Caco-2 (cell line): Measurements from ENCODE around the gene MAST4. TPM values are rescaled to one million over a fixed set of nuclear protein-coding genes. Genes with fewer than 3 reads are reported as not detected.
"Not testable (repeated sequence)": the region's sequence is repeated elsewhere in the genome, so short reads cannot be mapped to it uniquely, and the experiment has no call there.

ENCODE experiments used
- BruUV-seq: library from RNA; stranded (reverse); fragments of 400-500 nt; replicated peaks from 2 replicates; lab custom pipeline; 2021; lab: Mats Ljungman, UMichigan
- CTCF ChIA-PET: fragments of 300-600 bp; sonication (Branson Sonifier 250); formaldehyde crosslinking; loops from one replicate; lab custom pipeline; 2022; ENCODE audit warnings: antibody characterized with exemption; lab: Charles Lee
- POLR2A ChIA-PET: fragments of 300-600 bp; sonication (Branson Sonifier 250); formaldehyde crosslinking; loops from one replicate; lab custom pipeline; 2022; ENCODE audit warnings: antibody characterized with exemption; lab: Charles Lee
- DNase-seq, 2 experiments: peaks; one replicate each; pipeline versions ENCODE4 v3.0.0 to v3.0.0-alpha.2; 2020 to 2022
- H3K27me3 ChIP-seq: replicated peaks from 2 replicates; pipeline ENCODE4 v1.6.0; 2011; ENCODE audit warnings: low read length; ENCODE audit not compliant: control insufficient read depth, insufficient read depth
- H3K36me3 ChIP-seq: 2 replicates; pipeline ENCODE4 v1.5.1; 2011; ENCODE audit warnings: low read length; ENCODE audit not compliant: control insufficient read depth, insufficient read depth
- H3K4me1 ChIP-seq: fragments of 250-450 bp; sonication (Bioruptor Pico); 2 replicates; pipeline ENCODE4 v1.5.1; 2020; ENCODE audit warnings: mild to moderate bottlenecking
- H3K4me3 ChIP-seq: 2 replicates; pipeline ENCODE4 v1.5.1; 2011; ENCODE audit warnings: low read depth, mild to moderate bottlenecking, control low read depth, low read length
- H3K9me3 ChIP-seq: fragments of 250-450 bp; sonication (Bioruptor Pico); 2 replicates; pipeline ENCODE4 v1.5.1; 2020; ENCODE audit warnings: mild to moderate bottlenecking, moderate library complexity
- H3K27ac Mint-ChIP-seq: one replicate; pipeline ENCODE4 v1.8.0; 2022; ENCODE audit warnings: mixed read lengths; ENCODE audit not compliant: unreplicated experiment
- H3K27me3 Mint-ChIP-seq: one replicate; pipeline ENCODE4 v1.8.0; 2022; ENCODE audit warnings: mixed read lengths; ENCODE audit not compliant: insufficient read depth, unreplicated experiment
- H3K36me3 Mint-ChIP-seq: one replicate; pipeline ENCODE4 v1.8.0; 2022; ENCODE audit warnings: mild to moderate bottlenecking, mixed read lengths; ENCODE audit not compliant: insufficient read depth, unreplicated experiment
- H3K4me1 Mint-ChIP-seq: one replicate; pipeline ENCODE4 v1.8.0; 2022; ENCODE audit warnings: low read depth, mixed read lengths; ENCODE audit not compliant: unreplicated experiment
- H3K4me3 Mint-ChIP-seq: one replicate; pipeline ENCODE4 v1.8.0; 2022; ENCODE audit warnings: mild to moderate bottlenecking, moderate library complexity, mixed read lengths; ENCODE audit not compliant: unreplicated experiment
- H3K9me3 Mint-ChIP-seq: one replicate; pipeline ENCODE4 v1.8.0; 2022; ENCODE audit warnings: mixed read lengths; ENCODE audit not compliant: unreplicated experiment
- intact Hi-C: fragments of 100-400 bp; cut with micrococcal nuclease; formaldehyde crosslinking; loops from one replicate; pipeline ENCODE4 v1.10.0; 2022; ENCODE audit not compliant: unreplicated experiment
- total RNA-seq: library from RNA; stranded (reverse); gene quantifications from 2 replicates; pipeline ENCODE4 v1.2.3, GENCODE V29; 2022
- TF ChIP-seq, protein P1 (sequence below), 2 experiments: fragments of 200-600 bp in 1 of 2; IDR thresholded peaks; 1 replicate in 1 of 2; 2 replicates in 1 of 2; pipeline versions ENCODE4 v1.5.1 to v1.8.0; 2011 to 2022; ENCODE audit warnings: antibody characterized with exemption in 1 of 2, control low read depth in 1 of 2, inconsistent platforms in 1 of 2, low read depth in 1 of 2, low read length in 1 of 2, mild to moderate bottlenecking in 1 of 2, moderate library complexity in 1 of 2; ENCODE audit not compliant: insufficient read depth in 1 of 2, severe bottlenecking in 1 of 2, unreplicated experiment in 1 of 2

MAST4 gene
- total RNA-seq, 1 experiment from 2014 or later = 17.8 TPM

- Histone ChIP-seq H3K4me1 (no peaks in the 10 kb centered on the region), H3K27me3 (no peaks in the 10 kb centered on the region), H3K9me3 (no peaks in the 10 kb centered on the region), H3K36me3 (no peaks in the 10 kb centered on the region), H3K4me3 (no peak overlapping the region)
- DNase-seq = no peak
- peaks cover 5% of the 10 kb centered on the region for H3K4me1 Mint-ChIP-seq
- no peak overlapping the region for H3K27ac Mint-ChIP-seq
- intact Hi-C loops = no loop called here
- CTCF ChIA-PET = no interaction called here
- H3K9me3 Mint-ChIP-seq = no peaks in the 10 kb centered on the region
- no peaks in the 10 kb centered on the region for H3K27me3 Mint-ChIP-seq
- no peak overlapping the region for H3K4me3 Mint-ChIP-seq
- POLR2A ChIA-PET = no interaction called here
- TF ChIP-seq, protein P1, sequence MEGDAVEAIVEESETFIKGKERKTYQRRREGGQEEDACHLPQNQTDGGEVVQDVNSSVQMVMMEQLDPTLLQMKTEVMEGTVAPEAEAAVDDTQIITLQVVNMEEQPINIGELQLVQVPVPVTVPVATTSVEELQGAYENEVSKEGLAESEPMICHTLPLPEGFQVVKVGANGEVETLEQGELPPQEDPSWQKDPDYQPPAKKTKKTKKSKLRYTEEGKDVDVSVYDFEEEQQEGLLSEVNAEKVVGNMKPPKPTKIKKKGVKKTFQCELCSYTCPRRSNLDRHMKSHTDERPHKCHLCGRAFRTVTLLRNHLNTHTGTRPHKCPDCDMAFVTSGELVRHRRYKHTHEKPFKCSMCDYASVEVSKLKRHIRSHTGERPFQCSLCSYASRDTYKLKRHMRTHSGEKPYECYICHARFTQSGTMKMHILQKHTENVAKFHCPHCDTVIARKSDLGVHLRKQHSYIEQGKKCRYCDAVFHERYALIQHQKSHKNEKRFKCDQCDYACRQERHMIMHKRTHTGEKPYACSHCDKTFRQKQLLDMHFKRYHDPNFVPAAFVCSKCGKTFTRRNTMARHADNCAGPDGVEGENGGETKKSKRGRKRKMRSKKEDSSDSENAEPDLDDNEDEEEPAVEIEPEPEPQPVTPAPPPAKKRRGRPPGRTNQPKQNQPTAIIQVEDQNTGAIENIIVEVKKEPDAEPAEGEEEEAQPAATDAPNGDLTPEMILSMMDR (IDR thresholded peaks at IDR 0.05; ENCODE audit: insufficient read depth in 1 of 2, low read depth in 1 of 2, low read length in 1 of 2, severe bottlenecking in 1 of 2, unreplicated experiment in 1 of 2) = no peak
- no TSS peak for BruUV-seq
- peaks cover 38% of the 10 kb centered on the region for H3K36me3 Mint-ChIP-seq
Observed at GRCh38 chr5:67120032-67120431, 523.8 kb downstream of the MAST4 start.

DNA sequence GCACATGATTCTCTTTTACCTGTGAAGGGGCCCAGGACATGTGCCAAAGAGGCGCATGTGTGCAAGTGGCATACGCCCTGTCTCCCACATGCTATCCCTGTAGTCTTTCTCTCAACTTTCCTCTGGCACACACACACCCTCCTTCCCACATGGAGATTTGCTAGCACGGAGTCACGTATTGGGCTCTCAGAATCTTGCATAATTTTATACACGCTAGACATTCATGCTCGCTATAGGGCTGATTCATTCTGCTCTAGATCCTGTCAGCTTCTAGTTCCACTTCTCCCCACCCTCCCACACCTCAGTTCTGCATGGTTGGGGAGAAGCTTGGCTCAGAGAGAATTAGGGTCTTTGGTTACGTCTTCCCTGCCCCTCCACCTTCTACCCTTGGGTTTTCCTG lies 527.6 kb downstream of the MAST4 start:
- H3K4me3 Mint-ChIP-seq = no peak overlapping the region
- intact Hi-C loops = no loop called here
- no peak overlapping the region for H3K4me3 ChIP-seq
- DNase-seq = no peak
- no peaks in the 10 kb centered on the region for H3K4me1 ChIP-seq
- no peaks in the 10 kb centered on the region for H3K9me3 ChIP-seq
- ChIA-PET POLR2A (interaction anchor here (0.5 kb wide), 1 partner anchor 979 kb away, joined by 3 read pairs; no protein-coding TSS in a partner anchor), CTCF (no interaction called here)
- TF ChIP-seq, protein P1 (IDR thresholded peaks at IDR 0.05; ENCODE audit: insufficient read depth in 1 of 2, low read depth in 1 of 2, low read length in 1 of 2, severe bottlenecking in 1 of 2, unreplicated experiment in 1 of 2) = no peak
- BruUV-seq = no TSS peak
- peaks cover 43% of the 10 kb centered on the region for H3K36me3 Mint-ChIP-seq
- H3K9me3 Mint-ChIP-seq = no peaks in the 10 kb centered on the region
- H3K27ac Mint-ChIP-seq = no peak overlapping the region
- no peaks in the 10 kb centered on the region for H3K27me3 ChIP-seq
- H3K4me1 Mint-ChIP-seq = no peaks in the 10 kb centered on the region
- H3K27me3 Mint-ChIP-seq = no peaks in the 10 kb centered on the region
- H3K36me3 ChIP-seq = no peaks in the 10 kb centered on the region

DNA sequence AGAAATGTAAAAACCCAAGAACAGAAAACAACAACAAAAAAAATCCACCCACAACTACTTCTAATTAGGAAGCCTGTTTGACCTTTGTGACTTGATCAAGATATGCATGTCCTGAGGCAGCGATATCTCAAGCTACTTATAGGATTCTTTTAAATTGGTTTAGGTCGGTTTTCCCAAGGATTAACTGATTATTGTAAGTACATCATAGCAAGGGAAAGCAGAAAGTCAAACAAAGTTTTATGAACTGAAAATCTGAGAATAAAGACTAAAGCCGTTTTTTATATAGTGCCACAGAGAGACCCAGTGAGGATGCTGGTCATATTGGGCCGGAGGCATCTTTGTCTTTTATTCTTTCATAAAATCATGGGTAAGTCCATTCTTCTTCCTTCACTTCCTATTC lies 528.4 kb downstream of the MAST4 start:
- no peaks in the 10 kb centered on the region for H3K4me1 ChIP-seq
- no peak for DNase-seq
- H3K36me3 ChIP-seq = no peaks in the 10 kb centered on the region
- no peak overlapping the region for H3K27ac Mint-ChIP-seq
- H3K27me3 Mint-ChIP-seq = no peaks in the 10 kb centered on the region
- no peaks in the 10 kb centered on the region for H3K27me3 ChIP-seq
- no peak overlapping the region for H3K4me3 Mint-ChIP-seq
- intact Hi-C loops = no loop called here
- ChIA-PET POLR2A (no interaction called here), CTCF (no interaction called here)
- no peaks in the 10 kb centered on the region for H3K9me3 Mint-ChIP-seq
- TF ChIP-seq, protein P1 (IDR thresholded peaks at IDR 0.05; ENCODE audit: insufficient read depth in 1 of 2, low read depth in 1 of 2, low read length in 1 of 2, severe bottlenecking in 1 of 2, unreplicated experiment in 1 of 2) = no peak
- no peaks in the 10 kb centered on the region for H3K4me1 Mint-ChIP-seq
- peaks cover 36% of the 10 kb centered on the region for H3K36me3 Mint-ChIP-seq
- H3K4me3 ChIP-seq = no peak overlapping the region
- no peaks in the 10 kb centered on the region for H3K9me3 ChIP-seq
- no TSS peak for BruUV-seq

DNA sequence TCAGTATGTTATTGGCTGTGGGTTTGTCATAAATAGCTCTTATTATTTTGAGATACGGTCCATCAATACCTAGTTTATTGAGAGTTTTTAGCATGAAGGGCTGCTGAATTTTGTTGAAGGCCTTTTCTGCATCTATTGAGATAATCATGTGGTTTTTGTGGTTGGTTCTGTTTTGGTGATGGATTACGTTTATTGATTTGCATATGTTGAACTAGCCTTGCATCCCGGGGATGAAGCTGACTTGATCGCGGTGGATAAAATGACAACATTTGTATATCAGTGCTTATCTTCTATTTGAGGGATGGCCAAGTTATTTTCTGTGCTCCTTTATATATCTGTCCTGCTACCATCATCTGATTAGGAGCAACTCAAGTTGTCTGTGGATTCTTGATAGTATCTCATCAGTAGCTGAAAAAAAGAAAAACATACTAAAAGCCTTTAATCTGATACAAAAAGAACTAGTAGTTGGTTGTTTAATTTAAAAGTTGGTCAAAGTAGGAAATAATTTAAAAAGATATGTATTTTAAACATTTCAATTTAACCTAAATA lies 531.2 kb downstream of the MAST4 start:
- H3K9me3 Mint-ChIP-seq, POLR2A ChIA-PET, CTCF ChIA-PET, H3K4me1 ChIP-seq, H3K27me3 Mint-ChIP-seq, BruUV-seq, H3K9me3 ChIP-seq, H3K4me3 ChIP-seq, H3K4me3 Mint-ChIP-seq, H3K27me3 ChIP-seq, DNase-seq, H3K4me1 Mint-ChIP-seq, H3K27ac Mint-ChIP-seq, intact Hi-C loops, H3K36me3 ChIP-seq: not testable (repeated sequence)
- H3K36me3 Mint-ChIP-seq = peaks cover 28% of the 10 kb centered on the region
